Vagina (tissue), 2 donors: ENCODE data around the gene NAT10. TPM values are rescaled to one million over a fixed set of nuclear protein-coding genes. Genes with fewer than 3 reads are reported as not detected.
A peak's percentile ranks its signal among the peaks of the same experiment; 100 is the strongest.

ENCODE experiments used
- DNase-seq, 2 donors: peaks; one replicate each; pipeline ENCODE4 v3.0.0-alpha.2; 2017; ENCODE audit errors: extremely low spot score in 2 of 2
- H3K27ac ChIP-seq: fragments of 200-600 bp; sonication (generic); one replicate; pipeline ENCODE4 v1.5.1; 2019
- H3K27me3 ChIP-seq: fragments of 200-600 bp; sonication (generic); one replicate; pipeline ENCODE4 v1.5.1; 2019
- H3K36me3 ChIP-seq, 2 donors: fragments of 200-600 bp; sonication (generic); one replicate each; pipeline ENCODE4 v1.5.1; 2017 to 2019
- H3K4me1 ChIP-seq: fragments of 200-600 bp; sonication (generic); one replicate; pipeline ENCODE4 v1.5.1; 2019
- H3K4me3 ChIP-seq, 2 donors: fragments of 200-600 bp; sonication (generic); 1 replicate in 1 of 2; 2 replicates in 1 of 2; pipeline ENCODE4 v1.5.1; 2016 to 2019
- H3K9me3 ChIP-seq: fragments of 200-600 bp; sonication (generic); one replicate; pipeline ENCODE4 v1.5.1; 2019
- POLR2A ChIP-seq, 2 donors: fragments of 450-650 bp; IDR thresholded peaks; one replicate each; pipeline ENCODE4 v1.6.1; 2017; ENCODE audit warnings: antibody characterized with exemption in 2 of 2, mild to moderate bottlenecking in 2 of 2, moderate library complexity in 2 of 2
- POLR2AphosphoS5 ChIP-seq, 2 donors: sonication (generic); formaldehyde crosslinking; IDR thresholded peaks; one replicate each; pipeline ENCODE4 v1.9.0; 2017; ENCODE audit warnings: antibody characterized with exemption in 2 of 2, mild to moderate bottlenecking in 2 of 2, low read depth in 1 of 2; ENCODE audit not compliant: insufficient read depth in 1 of 2
- intact Hi-C: fragments of 100-400 bp; cut with DNase I; formaldehyde crosslinking; loops from one replicate; pipeline ENCODE4 v1.15.1; 2023
- small RNA-seq: library from RNA; depleted of rRNA; stranded (forward); fragments of <200 nt; gene quantifications from one replicate; pipeline ENCODE3, GENCODE V24; 2016
- total RNA-seq: library from RNA; depleted of rRNA; stranded (reverse); fragments of >200 nt; gene quantifications from one replicate; pipeline ENCODE4 v1.2.3, GENCODE V29; 2016
- TF ChIP-seq, protein P1 (sequence below), 3 experiments: fragments of 450-650 bp in 2 of 3; fragments of 200-600 bp in 1 of 3; sonication (generic) in 1 of 3; IDR thresholded peaks; one replicate each; pipeline ENCODE4 v1.5.1; 2017 to 2019; ENCODE audit warnings: antibody characterized with exemption in 3 of 3, mild to moderate bottlenecking in 2 of 3, moderate library complexity in 2 of 3

The NAT10 gene
- total RNA-seq, 1 donor from 2014 or later, result 24.8 TPM

- Histone ChIP-seq H3K36me3 (no peaks in the 10 kb centered on the region), H3K27ac (peak overlapping the region; percentile 47), H3K4me1 (peaks cover 30% of the 10 kb centered on the region), H3K9me3 (no peaks in the 10 kb centered on the region), H3K27me3 (no peaks in the 10 kb centered on the region), H3K4me3 (no peak overlapping the region)
- intact Hi-C loops, result no loop called here
- no peak for TF ChIP-seq POLR2AphosphoS5 (IDR thresholded peaks at IDR 0.05; ENCODE audit: insufficient read depth in 1 of 2, low read depth in 1 of 2)
- TF ChIP-seq POLR2A (IDR thresholded peaks at IDR 0.05), result no peak
- TF ChIP-seq, protein P1, sequence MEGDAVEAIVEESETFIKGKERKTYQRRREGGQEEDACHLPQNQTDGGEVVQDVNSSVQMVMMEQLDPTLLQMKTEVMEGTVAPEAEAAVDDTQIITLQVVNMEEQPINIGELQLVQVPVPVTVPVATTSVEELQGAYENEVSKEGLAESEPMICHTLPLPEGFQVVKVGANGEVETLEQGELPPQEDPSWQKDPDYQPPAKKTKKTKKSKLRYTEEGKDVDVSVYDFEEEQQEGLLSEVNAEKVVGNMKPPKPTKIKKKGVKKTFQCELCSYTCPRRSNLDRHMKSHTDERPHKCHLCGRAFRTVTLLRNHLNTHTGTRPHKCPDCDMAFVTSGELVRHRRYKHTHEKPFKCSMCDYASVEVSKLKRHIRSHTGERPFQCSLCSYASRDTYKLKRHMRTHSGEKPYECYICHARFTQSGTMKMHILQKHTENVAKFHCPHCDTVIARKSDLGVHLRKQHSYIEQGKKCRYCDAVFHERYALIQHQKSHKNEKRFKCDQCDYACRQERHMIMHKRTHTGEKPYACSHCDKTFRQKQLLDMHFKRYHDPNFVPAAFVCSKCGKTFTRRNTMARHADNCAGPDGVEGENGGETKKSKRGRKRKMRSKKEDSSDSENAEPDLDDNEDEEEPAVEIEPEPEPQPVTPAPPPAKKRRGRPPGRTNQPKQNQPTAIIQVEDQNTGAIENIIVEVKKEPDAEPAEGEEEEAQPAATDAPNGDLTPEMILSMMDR (IDR thresholded peaks at IDR 0.05), result no peak
- no peak for DNase-seq
These were observed 86.1 kb downstream of the NAT10 start for GRCh38 chr11:34191578-34191977.

- peaks cover 30% of the 10 kb centered on the region for H3K4me1 ChIP-seq
- H3K27me3 ChIP-seq, result no peaks in the 10 kb centered on the region
- peak in 1 of 2 donors; percentile 94 for DNase-seq
- H3K9me3 ChIP-seq, result no peaks in the 10 kb centered on the region
- TF ChIP-seq POLR2AphosphoS5 (IDR thresholded peaks at IDR 0.05; ENCODE audit: insufficient read depth in 1 of 2, low read depth in 1 of 2), result peak; percentile 72 to 73
- TF ChIP-seq POLR2A (IDR thresholded peaks at IDR 0.05), result no peak
- TF ChIP-seq, protein P1 (IDR thresholded peaks at IDR 0.05), result no peak
- intact Hi-C loops, result no loop called here
- H3K36me3 ChIP-seq, result no peaks in the 10 kb centered on the region
- H3K4me3 ChIP-seq, result peak overlapping the region in 1 of 2 donors; percentile 16
- H3K27ac ChIP-seq, result peak overlapping the region; percentile 47
These were observed 87.3 kb downstream of the NAT10 start for GRCh38 chr11:34192481-34193401.

GRCh38 chr11:34194576-34195335 is 89.3 kb downstream of the NAT10 start:
- H3K27me3 ChIP-seq, result no peaks in the 10 kb centered on the region
- H3K4me1 ChIP-seq, result peaks cover 30% of the 10 kb centered on the region
- no peaks in the 10 kb centered on the region for H3K36me3 ChIP-seq
- no peaks in the 10 kb centered on the region for H3K9me3 ChIP-seq
- no peak overlapping the region for H3K4me3 ChIP-seq
- intact Hi-C loops, result no loop called here
- no peak overlapping the region for H3K27ac ChIP-seq
- TF ChIP-seq, protein P1 (IDR thresholded peaks at IDR 0.05), result no peak
- TF ChIP-seq POLR2AphosphoS5 (IDR thresholded peaks at IDR 0.05; ENCODE audit: insufficient read depth in 1 of 2, low read depth in 1 of 2), result no peak
- TF ChIP-seq POLR2A (IDR thresholded peaks at IDR 0.05), result no peak
- no peak for DNase-seq

Small RNAs within 50 kb of the gene (small RNA-seq; reads per million reads assigned to genes)
- gene RF00019, result not detected

Other genes with a start within 250 kb of the NAT10 start
- 26.5 TPM for gene LMO2, start 213.6 kb upstream of the NAT10 start, total RNA-seq
- 123 TPM for gene CAPRIN1, start 53.9 kb upstream of the NAT10 start, total RNA-seq